ENCODE data around the gene SH3GLB1. TPM values are rescaled to one million over a fixed set of nuclear protein-coding genes. Genes with fewer than 3 reads are reported as not detected.

Gene SH3GLB1
- total RNA-seq, 1 donor from 2014 or later, result 56.1 TPM

DNA sequence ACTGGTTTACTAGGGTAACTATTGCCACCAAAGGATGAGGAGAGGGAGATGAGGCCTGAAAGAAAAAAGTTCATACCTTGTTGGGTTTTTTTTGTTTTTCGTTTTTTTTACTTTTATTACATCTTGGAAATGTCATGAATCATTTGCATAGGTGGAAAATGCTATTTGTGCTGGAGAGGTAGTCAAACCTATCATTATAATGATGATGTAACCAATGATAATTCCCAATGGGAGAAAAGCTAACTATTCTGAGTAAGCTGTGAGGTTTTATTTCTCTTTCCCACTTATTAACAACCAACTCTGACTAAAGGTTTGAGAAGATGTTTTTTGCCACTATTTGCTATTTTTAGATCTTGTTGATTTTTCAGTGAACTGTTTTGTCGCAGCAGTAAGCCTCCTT lies 29.0 kb downstream of the SH3GLB1 start:
- no peak for DNase-seq (ENCODE audit: low spot score)

DNA sequence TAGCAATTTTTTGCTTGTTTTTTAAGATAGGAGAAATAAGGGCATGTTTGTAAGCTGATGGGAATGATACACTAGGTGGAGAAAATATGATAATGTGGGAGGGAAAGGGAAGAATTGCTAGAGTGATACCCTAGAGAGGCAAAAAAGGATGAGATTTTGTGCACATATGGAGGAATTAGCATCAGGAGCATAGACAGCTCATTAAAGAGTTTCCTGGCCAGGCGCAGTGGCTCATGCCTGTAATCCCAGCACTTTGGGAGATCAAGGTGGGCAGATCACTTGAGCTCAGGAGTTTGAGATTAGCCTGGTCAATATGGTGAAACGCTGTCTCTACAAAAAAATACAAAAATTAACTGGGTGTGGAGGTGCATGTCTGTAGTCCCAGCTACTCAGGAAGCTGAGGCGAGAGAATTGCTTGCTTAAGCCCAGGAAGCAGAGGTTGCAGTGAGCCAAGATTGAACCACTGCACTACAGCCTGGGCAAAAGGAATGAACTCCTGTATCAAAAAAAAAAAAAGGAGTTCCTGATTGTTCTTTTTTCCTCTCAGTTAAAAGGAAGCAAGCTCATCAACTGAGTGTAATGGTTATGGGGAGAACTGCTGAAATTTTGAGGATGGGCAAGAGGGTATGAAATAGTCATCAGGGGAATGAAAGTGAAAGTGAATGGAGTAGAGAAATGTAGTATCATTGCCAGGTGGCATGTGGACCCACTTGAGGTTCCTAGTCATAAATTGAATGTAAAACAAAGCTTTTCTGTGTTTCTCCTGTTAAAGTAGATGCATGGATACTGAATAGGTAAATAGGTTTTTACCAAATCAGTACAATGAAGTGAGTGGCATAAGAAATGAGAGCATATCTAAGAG lies 35.5 kb downstream of the SH3GLB1 start:
- no peak for DNase-seq (ENCODE audit: low spot score)

DNA sequence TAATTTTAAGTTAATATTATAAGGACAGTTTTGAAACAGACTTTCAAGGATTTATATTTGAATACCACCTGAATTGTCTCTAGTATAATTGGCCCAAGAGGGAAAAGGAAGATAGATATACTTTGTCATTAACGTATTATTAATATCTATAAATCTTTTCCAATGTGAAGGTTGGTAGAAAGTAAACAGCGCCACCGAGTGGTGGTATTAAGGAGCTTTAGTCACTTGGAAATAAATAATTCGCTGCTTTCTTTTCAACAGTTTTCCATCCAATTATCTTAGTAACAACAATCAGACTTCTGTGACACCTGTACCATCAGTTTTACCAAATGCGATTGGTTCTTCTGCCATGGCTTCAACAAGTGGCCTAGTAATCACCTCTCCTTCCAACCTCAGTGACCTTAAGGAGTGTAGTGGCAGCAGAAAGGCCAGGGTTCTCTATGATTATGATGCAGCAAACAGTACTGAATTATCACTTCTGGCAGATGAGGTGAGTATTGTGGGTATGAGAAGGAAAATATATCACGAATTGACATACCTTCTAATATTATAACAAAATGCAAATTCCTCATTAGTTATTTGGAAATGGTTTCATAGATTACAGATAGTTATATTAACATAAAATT lies 37.7 kb downstream of the SH3GLB1 start:
- DNase-seq (ENCODE audit: low spot score), result no peak

GRCh38 chr1:86747304-86747703 lies 42.9 kb downstream of the SH3GLB1 start:
- no peak for DNase-seq (ENCODE audit: low spot score)

DNA sequence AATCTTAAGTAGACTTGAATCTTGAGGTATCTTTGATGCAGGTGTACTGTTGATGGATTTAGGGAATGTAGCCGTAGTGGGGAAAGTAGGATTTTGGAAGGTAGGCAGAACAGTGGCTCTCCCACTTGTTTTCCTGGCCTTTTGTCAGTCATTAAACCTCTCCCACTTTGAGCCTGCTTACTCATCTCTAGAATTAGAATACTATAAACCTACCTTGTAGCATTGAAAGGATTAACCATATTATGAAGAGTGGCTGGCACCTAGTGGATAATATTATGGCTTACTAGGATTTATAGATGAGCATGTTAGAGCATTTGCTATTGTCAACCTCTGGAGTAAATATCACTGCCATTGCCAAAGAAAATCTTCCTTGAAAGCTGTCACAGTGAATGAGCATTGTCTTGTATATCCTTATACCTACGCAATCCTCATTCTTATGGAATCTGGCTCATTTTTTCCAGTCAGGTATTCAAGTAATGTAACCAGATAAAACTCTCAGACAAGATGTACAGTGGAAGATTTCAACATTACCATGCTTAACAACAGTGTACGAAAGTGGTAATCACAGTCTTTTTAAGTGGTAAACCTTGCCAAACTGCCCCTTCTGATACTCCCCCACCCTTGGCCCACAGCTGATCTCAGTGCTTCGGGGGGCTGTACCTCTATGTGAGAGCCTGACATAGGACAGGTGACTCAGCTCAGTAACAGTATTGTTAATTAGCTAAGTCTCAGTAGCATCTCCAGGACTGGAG lies 44.4 kb downstream of the SH3GLB1 start:
- DNase-seq (ENCODE audit: low spot score), result no peak

DNA sequence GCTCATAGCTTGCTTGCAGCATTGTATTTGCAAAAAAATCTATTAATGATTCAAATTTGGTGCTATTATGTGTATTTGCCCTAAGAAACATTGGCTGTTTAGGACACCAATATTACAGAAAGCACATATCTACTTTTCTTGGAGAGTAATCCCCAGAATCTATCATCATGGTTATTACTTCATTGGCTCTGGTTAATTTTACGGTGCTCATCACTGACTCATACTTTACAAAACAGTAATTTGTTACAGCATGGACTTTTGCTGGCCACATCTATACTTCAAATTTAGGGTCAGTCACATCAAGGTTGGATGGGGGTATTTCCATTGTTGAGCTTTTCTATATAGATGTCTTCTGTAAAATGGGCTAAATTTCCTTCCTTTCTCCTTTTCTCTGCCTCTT lies 45.7 kb downstream of the SH3GLB1 start:
- DNase-seq (ENCODE audit: low spot score), result no peak

- no peak for DNase-seq (ENCODE audit: low spot score)
Observed at GRCh38 chr1:86750530-86750929, 46.2 kb downstream of the SH3GLB1 start.

DNA sequence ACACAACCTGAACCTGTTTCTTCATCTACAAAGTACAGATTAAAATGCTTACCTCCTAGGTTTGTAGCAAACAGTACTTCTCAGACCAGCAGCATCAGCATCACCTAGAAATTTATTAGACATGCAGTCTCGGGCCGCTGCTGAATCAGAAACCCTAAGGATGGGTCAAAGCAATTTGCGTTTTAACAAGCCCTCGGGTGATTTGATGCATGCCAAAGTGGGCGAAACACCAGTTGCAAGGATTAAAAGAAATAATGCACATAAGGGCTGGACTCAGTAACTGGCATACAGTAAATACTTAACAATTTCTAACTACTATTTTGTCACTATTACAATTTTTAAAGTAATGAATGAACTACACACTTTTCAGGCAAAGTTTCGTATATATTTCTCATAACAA lies 47.5 kb downstream of the SH3GLB1 start:
- DNase-seq (ENCODE audit: low spot score), result no peak

GRCh38 chr1:86753700-86754099 lies 49.3 kb downstream of the SH3GLB1 start:
- no peak for DNase-seq (ENCODE audit: low spot score)

GRCh38 chr1:86754265-86754974 lies 50.0 kb downstream of the SH3GLB1 start:
- DNase-seq (ENCODE audit: low spot score), result no peak

DNA sequence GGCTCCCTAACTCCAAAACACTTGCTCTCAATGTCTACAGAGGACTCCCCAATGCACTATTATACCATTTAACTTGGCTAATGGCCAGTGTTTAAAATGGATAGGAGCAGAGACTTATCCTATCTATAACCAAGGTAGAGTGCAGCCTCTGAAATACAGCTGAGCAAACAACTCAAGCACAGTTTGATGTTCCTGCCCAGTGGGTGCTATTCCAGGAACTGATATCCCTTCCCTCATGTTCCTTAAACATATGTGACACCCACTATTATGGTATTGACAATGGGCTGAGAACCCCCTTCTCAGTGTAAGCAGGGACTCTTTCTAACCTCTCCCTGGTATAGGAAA lies 51.7 kb downstream of the SH3GLB1 start:
- DNase-seq (ENCODE audit: low spot score), result no peak

DNA sequence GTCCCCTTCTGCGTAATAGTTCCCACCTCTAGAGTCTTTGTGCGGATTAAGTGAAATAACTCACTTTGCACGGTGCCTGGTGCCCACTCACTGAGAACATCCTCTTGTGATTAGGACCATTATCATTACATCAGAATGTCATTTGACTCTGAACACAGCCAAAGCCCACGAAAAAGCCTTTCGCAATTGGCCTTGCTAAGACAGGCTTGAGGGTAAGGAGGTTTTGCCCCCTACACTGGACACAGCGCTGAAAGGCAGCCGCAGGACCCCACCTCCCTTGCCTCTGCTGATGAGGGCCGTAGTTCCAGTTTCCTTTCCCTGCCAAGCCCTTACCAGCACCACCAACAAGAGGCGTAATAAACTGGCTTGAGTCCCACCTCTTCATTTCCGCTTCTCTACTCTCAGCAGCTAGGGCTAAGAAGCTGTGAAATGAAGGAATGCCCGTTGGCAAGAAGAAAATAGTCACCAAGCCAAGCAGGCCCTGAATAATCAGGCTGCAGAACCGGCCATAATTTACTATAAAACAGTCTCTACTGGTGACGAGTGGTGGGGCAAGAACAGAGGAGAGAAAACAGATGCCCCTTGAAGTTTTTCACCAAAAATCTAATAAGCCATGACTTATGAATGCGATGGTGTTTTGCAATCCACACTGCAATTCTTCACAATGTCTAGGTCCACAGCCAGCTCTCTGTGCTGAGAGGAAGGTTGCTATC lies 53.1 kb downstream of the SH3GLB1 start:
- DNase-seq (ENCODE audit: low spot score), result peak; percentile 85

- no peak for DNase-seq (ENCODE audit: low spot score)
Observed at GRCh38 chr1:86758570-86758969, 54.2 kb downstream of the SH3GLB1 start.

- DNase-seq (ENCODE audit: low spot score), result no peak
Observed at GRCh38 chr1:86760199-86760598, 55.8 kb downstream of the SH3GLB1 start.

GRCh38 chr1:86762336-86762735 lies 58.0 kb downstream of the SH3GLB1 start:
- DNase-seq (ENCODE audit: low spot score), result no peak

DNA sequence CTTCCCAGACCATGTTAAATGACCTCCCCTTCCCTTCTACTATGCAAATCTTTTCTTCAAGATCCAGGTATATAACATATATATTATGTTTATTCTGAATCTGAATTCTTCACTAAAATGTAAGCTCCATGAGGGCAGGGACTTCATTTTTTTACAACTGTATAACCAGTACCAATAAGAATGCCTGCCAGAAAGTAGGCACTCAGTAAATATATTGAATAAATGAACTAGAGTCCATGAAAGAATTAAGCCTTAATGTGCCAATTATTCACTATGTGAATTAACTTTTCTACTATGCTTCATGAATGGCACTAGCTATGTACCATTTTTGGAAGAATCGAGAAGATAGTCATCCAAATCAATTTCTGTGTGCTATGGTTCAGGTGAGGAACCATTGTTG lies 60.1 kb downstream of the SH3GLB1 start:
- DNase-seq (ENCODE audit: low spot score), result no peak

- peak; percentile 98 for DNase-seq (ENCODE audit: low spot score)
Observed at GRCh38 chr1:86765073-86765472, 60.7 kb downstream of the SH3GLB1 start.

DNA sequence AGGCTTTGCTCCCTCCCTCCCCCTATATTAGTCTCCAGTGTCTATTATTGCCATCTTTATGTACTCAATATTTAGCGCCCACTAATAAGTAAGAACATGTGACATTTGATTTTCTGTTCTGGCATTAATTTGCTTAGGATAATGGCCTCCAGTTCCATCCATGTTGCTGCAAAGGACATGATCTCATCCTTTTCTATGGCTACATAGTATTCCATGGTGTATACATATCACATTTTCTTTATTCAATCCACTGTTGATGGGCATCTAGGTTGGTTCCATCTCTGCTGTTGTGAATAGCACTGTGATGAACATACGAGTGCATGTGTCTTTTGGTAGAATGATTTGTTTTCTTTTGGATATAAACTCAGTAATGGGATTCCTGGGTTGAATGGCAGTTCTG lies 61.3 kb downstream of the SH3GLB1 start:
- no peak for DNase-seq (ENCODE audit: low spot score)

DNA sequence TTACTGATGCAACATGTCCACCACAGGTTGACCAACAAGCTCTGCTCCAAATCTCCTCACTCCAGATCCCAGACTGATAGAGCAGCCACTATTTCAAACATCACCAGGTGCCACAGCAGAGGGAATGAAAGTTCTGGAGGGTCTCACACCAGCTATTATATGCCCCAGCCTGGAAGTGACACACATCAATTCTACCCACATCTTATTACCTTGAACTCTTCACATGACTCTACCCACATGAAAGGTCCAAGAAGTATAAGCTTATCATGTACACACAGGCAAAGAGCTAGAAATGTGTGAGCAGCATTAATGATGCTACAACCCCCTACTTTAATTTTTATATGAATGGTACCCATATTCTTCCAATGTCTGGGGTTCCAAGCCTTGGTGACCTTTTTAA lies 64.2 kb downstream of the SH3GLB1 start:
- DNase-seq (ENCODE audit: low spot score), result no peak

- no peak for DNase-seq (ENCODE audit: low spot score)
Observed at GRCh38 chr1:86769065-86769464, 64.7 kb downstream of the SH3GLB1 start.

Data from umbilical cord (tissue), 2 donors.